H1 (cell line): ENCODE measurements around the gene TLR5. TPM values are rescaled to one million over a fixed set of nuclear protein-coding genes. Genes with fewer than 3 reads are reported as not detected.

Experiments
- CTCF ChIA-PET: fragments of 300-600 bp; sonication (Branson Sonifier 250); formaldehyde crosslinking; loops from one replicate; lab custom pipeline; 2021; ENCODE audit not compliant: partially characterized antibody; lab: Charles Lee
- POLR2A ChIA-PET: fragments of 300-600 bp; sonication (Branson Sonifier 250); formaldehyde crosslinking; loops from one replicate; lab custom pipeline; 2021; ENCODE audit warnings: inconsistent platforms; ENCODE audit not compliant: partially characterized antibody; lab: Charles Lee
- DNase-seq, 2 experiments: peaks; one replicate each; pipeline versions ENCODE4 v3.0.0 to v3.0.0-alpha.2; 2010 to 2022; ENCODE audit warnings: low spot score in 2 of 2, low read depth in 1 of 2, mixed read lengths in 1 of 2
- FAIRE-seq: peaks from 2 replicates; lab custom pipeline; 2011; peaks lifted over from hg19 to GRCh38; lab: Jason Lieb, UNC
- H2AFZ ChIP-seq: 2 replicates; pipeline ENCODE4 v1.8.1; 2012; ENCODE audit warnings: low read length, inconsistent platforms
- H2AK5ac ChIP-seq: 2 replicates; pipeline ENCODE4 v1.6.1; 2013; ENCODE audit warnings: low read depth, low read length
- H2BK120ac ChIP-seq: replicated peaks from 2 replicates; pipeline ENCODE3; 2013; ENCODE audit warnings: low read depth, low read length, inconsistent platforms
- H2BK12ac ChIP-seq: 2 replicates; pipeline ENCODE4 v1.6.1; 2013; ENCODE audit warnings: low read depth, low read length
- H2BK15ac ChIP-seq: 2 replicates; pipeline ENCODE4 v1.6.1; 2013; ENCODE audit warnings: low read length
- H2BK20ac ChIP-seq: 2 replicates; pipeline ENCODE4 v1.6.1; 2013; ENCODE audit warnings: low read length
- H2BK5ac ChIP-seq: 2 replicates; pipeline ENCODE4 v1.6.1; 2013; ENCODE audit warnings: low read depth, low read length
- H3K14ac ChIP-seq: 2 replicates; pipeline ENCODE4 v1.6.1; 2013; ENCODE audit warnings: inconsistent platforms; ENCODE audit not compliant: insufficient read length
- H3K18ac ChIP-seq: 2 replicates; pipeline ENCODE4 v1.6.1; 2013; ENCODE audit warnings: low read length; ENCODE audit errors: extremely low read depth
- H3K23ac ChIP-seq: 2 replicates; pipeline ENCODE4 v1.6.1; 2013; ENCODE audit warnings: inconsistent platforms; ENCODE audit not compliant: insufficient read length
- H3K23me2 ChIP-seq: 2 replicates; pipeline ENCODE4 v1.6.1; 2013; ENCODE audit warnings: low read depth, low read length
- H3K27ac ChIP-seq: 2 replicates; pipeline ENCODE4 v1.6.1; 2011; ENCODE audit warnings: low read depth, low read length, inconsistent platforms
- H3K27me3 ChIP-seq, 4 experiments: replicated peaks in 1 of 4; 1 replicate in 1 of 4; 2 replicates in 3 of 4; pipeline versions ENCODE4 v1.6.1 to v1.8.1; 2011 to 2013; ENCODE audit warnings: low read length in 3 of 4, mild to moderate bottlenecking in 3 of 4, inconsistent platforms in 2 of 4, mixed read lengths in 2 of 4, moderate library complexity in 1 of 4; ENCODE audit not compliant: control insufficient read depth in 3 of 4, insufficient read depth in 3 of 4; ENCODE audit errors: extremely low read depth in 1 of 4
- H3K36me3 ChIP-seq, 4 experiments: 2 replicates each; pipeline versions ENCODE4 v1.6.1 to v1.8.1; 2011 to 2013; ENCODE audit warnings: mild to moderate bottlenecking in 4 of 4, low read length in 3 of 4, moderate library complexity in 2 of 4, control low read depth in 1 of 4, inconsistent platforms in 1 of 4; ENCODE audit not compliant: insufficient read depth in 4 of 4, control insufficient read depth in 2 of 4
- H3K4ac ChIP-seq: replicated peaks from 2 replicates; pipeline ENCODE3; 2013; ENCODE audit warnings: low read length, low read depth, mixed read lengths, inconsistent platforms; ENCODE audit not compliant: insufficient read length
- H3K4me1 ChIP-seq, 4 experiments: replicated peaks in 1 of 4; 1 replicate in 1 of 4; 2 replicates in 3 of 4; pipeline versions ENCODE4 v1.6.1 to v1.8.1; 2011 to 2013; ENCODE audit warnings: low read length in 3 of 4, inconsistent platforms in 2 of 4, mixed read lengths in 1 of 4; ENCODE audit not compliant: insufficient read depth in 4 of 4, control insufficient read depth in 3 of 4
- H3K4me2 ChIP-seq, 2 experiments: 2 replicates each; pipeline versions ENCODE4 v1.6.1 to v1.8.1; 2011 to 2013; ENCODE audit warnings: low read depth in 2 of 2, low read length in 2 of 2, control low read depth in 1 of 2, inconsistent platforms in 1 of 2, mild to moderate bottlenecking in 1 of 2; ENCODE audit not compliant: insufficient read depth in 1 of 2
- H3K4me3 ChIP-seq, 4 experiments: fragments of 200-600, 300-600 bp in 1 of 4; sonication (generic), shearing (Covaris generic), sonication (Bioruptor Twin) in 1 of 4; 2 replicates each; pipeline versions ENCODE4 v1.5.1 to v1.8.1; 2011 to 2016; ENCODE audit warnings: low read length in 4 of 4, low read depth in 3 of 4, control low read depth in 2 of 4, inconsistent platforms in 2 of 4, mild to moderate bottlenecking in 2 of 4, mixed read lengths in 1 of 4, moderate library complexity in 1 of 4; ENCODE audit not compliant: insufficient read depth in 2 of 4; ENCODE audit errors: extremely low read depth in 1 of 4
- H3K56ac ChIP-seq: replicated peaks from 2 replicates; pipeline ENCODE3; 2013; ENCODE audit warnings: low read depth, mild to moderate bottlenecking, mixed read lengths, low read length, inconsistent platforms; ENCODE audit not compliant: insufficient read length
- H3K79me1 ChIP-seq: 2 replicates; pipeline ENCODE4 v1.6.1; 2013; ENCODE audit warnings: low read depth, low read length, control low read depth
- H3K79me2 ChIP-seq, 2 experiments: 2 replicates each; pipeline versions ENCODE4 v1.6.1 to v1.8.1; 2012 to 2013; ENCODE audit warnings: low read length in 2 of 2, mild to moderate bottlenecking in 2 of 2, inconsistent platforms in 1 of 2; ENCODE audit not compliant: insufficient read depth in 2 of 2, control insufficient read depth in 1 of 2
- H3K9ac ChIP-seq, 4 experiments: replicated peaks in 1 of 4; 1 replicate in 1 of 4; 2 replicates in 3 of 4; pipeline versions ENCODE4 v1.6.1 to v1.8.1; 2011 to 2013; ENCODE audit warnings: low read depth in 3 of 4, low read length in 3 of 4, control low read depth in 2 of 4, mild to moderate bottlenecking in 2 of 4, moderate library complexity in 2 of 4, inconsistent platforms in 1 of 4; ENCODE audit errors: extremely low read depth in 1 of 4
- H3K9me3 ChIP-seq, 2 experiments: 2 replicates each; pipeline versions ENCODE4 v1.6.1 to v1.8.1; 2012 to 2013; ENCODE audit warnings: mild to moderate bottlenecking in 2 of 2, moderate library complexity in 2 of 2, control low read depth in 1 of 2, inconsistent platforms in 1 of 2, low read depth in 1 of 2, low read length in 1 of 2, mixed read lengths in 1 of 2; ENCODE audit not compliant: insufficient read depth in 2 of 2
- H4K20me1 ChIP-seq, 2 experiments: replicated peaks in 1 of 2; 2 replicates each; pipeline versions ENCODE3 to v1.8.1; 2011 to 2013; ENCODE audit warnings: inconsistent platforms in 2 of 2, low read length in 2 of 2, mild to moderate bottlenecking in 1 of 2; ENCODE audit not compliant: insufficient read depth in 2 of 2, control insufficient read depth in 1 of 2
- H4K5ac ChIP-seq: 2 replicates; pipeline ENCODE4 v1.6.1; 2013; ENCODE audit warnings: low read length, low read depth, mixed read lengths, inconsistent platforms; ENCODE audit not compliant: insufficient read length
- H4K8ac ChIP-seq: 2 replicates; pipeline ENCODE4 v1.8.0; 2013; ENCODE audit warnings: mild to moderate bottlenecking, moderate library complexity, low read length, inconsistent platforms; ENCODE audit not compliant: insufficient read depth; ENCODE audit errors: extremely low read depth
- H4K91ac ChIP-seq: replicated peaks from 2 replicates; pipeline ENCODE3; 2013; ENCODE audit warnings: low read length, mixed read lengths, inconsistent platforms; ENCODE audit not compliant: insufficient read length
- BACH1 ChIP-seq: IDR thresholded peaks from 2 replicates; pipeline ENCODE4 v1.6.1; 2012; ENCODE audit warnings: low read length, improper control_type of control experiment
- GABPA ChIP-seq: IDR thresholded peaks from 2 replicates; pipeline ENCODE4 v1.6.1; 2011; ENCODE audit warnings: mild to moderate bottlenecking, low read length, moderate library complexity, borderline replicate concordance; ENCODE audit not compliant: insufficient read depth
- TAF1 ChIP-seq: IDR thresholded peaks from 2 replicates; pipeline ENCODE4 v1.6.1; 2011; ENCODE audit warnings: mild to moderate bottlenecking, low read depth, low read length
- TCF12 ChIP-seq: IDR thresholded peaks from 2 replicates; pipeline ENCODE4 v1.6.1; 2011; ENCODE audit warnings: low read depth, mild to moderate bottlenecking, low read length
- WGBS, 2 experiments: shearing (Covaris generic) in 1 of 2; methylation state at CpG; one replicate each; pipeline versions ENCODE4 v1.1.6 to v1.1.7; 2013 to 2015; ENCODE audit warnings: low lambda C conversion rate in 2 of 2, mixed read lengths in 2 of 2, inconsistent platforms in 1 of 2, low coverage in 1 of 2, missing lambda C conversion rate in 1 of 2; ENCODE audit not compliant: insufficient replicate concordance in 2 of 2, insufficient coverage in 1 of 2, insufficient read length in 1 of 2; ENCODE audit errors: extremely low coverage in 1 of 2, missing lambda C conversion rate in 1 of 2; 5-methylcytosine and 5-hydroxymethylcytosine counted together
- polyA plus RNA-seq, 7 experiments: library from polyadenylated mRNA; depleted of rRNA in 3 of 7; stranded (reverse) in 5 of 7; unstranded in 2 of 7; fragments of >200 nt in 5 of 7; fragments of 200-250 nt in 2 of 7; gene quantifications; 1 replicate in 5 of 7; 2 replicates in 1 of 7; 4 replicates in 1 of 7; pipeline versions ENCODE4 v1.2.1 to v1.2.3, GENCODE V29; 2011 to 2013; ENCODE audit warnings: missing spikeins in 2 of 7, mixed read lengths in 2 of 7
- total RNA-seq: library from RNA; stranded (reverse); fragmentation: NEBNext Ultra II Directional; extraction: Animal tissue kit (Norgen Biotek cat#: 25700); gene quantifications from 2 replicates; pipeline ENCODE4 v1.2.1, GENCODE V29; 2021
- TF ChIP-seq, protein P1 (sequence below), 3 experiments: IDR thresholded peaks; 1 replicate in 2 of 3; 2 replicates in 1 of 3; pipeline versions ENCODE4 v1.5.1 to v1.6.1; 2011; ENCODE audit warnings: low read length in 3 of 3, mild to moderate bottlenecking in 3 of 3, inconsistent platforms in 2 of 3, low read depth in 1 of 3, moderate library complexity in 1 of 3; ENCODE audit not compliant: insufficient read depth in 1 of 3; ENCODE audit errors: control extremely low read depth in 1 of 3

The TLR5 gene
- total and polyA plus RNA-seq, 2 of the 8 experiments (the other 6 are each of a cell fraction or from before 2014, with no cell fraction given): 0.35 to 0.74 TPM

DNA sequence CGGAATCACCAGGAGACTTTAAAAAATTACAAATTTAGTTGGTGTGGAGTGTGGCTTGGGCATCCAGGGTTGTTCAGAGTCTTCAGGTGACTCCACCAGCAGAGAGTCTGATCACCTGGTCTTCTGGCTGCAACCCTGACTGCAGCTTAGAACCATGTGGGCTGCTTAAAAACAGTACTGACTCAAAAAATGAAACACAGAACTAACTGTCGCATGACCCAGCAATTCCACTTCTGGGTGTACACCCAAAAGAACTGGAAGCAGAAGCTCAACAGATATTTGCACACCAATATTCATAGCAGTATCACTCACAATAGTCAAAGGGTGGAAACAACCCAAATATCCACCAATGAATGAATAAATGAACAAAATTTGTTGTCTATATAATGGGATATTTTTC, 17.3 kb downstream of the TLR5 start:
- H3K9ac ChIP-seq: no peak overlapping the region
- POLR2A ChIA-PET: interaction anchor here (1.2 kb wide), 1 partner anchor 114 kb away, joined by 3 read pairs; no protein-coding TSS in a partner anchor
- no peak overlapping the region for H3K4me3 ChIP-seq
- no peak overlapping the region for H3K23ac ChIP-seq
- H3K56ac ChIP-seq: no peak overlapping the region
- no peak overlapping the region for H3K4ac ChIP-seq
- peaks cover 0 to 7% (median 2%) of the 10 kb centered on the region in 4 experiments; a peak in 3 of 7 replicates for H3K27me3 ChIP-seq
- CTCF ChIA-PET: interaction anchor here (1.3 to 5.9 kb wide), 9 partner anchors 10 to 367 kb away, joined by 3 to 65 read pairs (median 26); partner anchors contain the start of gene TLR5
- H4K20me1 ChIP-seq: no peaks in the 10 kb centered on the region
- H3K23me2 ChIP-seq: peaks cover 6% of the 10 kb centered on the region
- no peaks in the 10 kb centered on the region for H3K79me1 ChIP-seq
- no peak overlapping the region for H4K8ac ChIP-seq
- H2AFZ ChIP-seq: no peak overlapping the region
- H3K9me3 ChIP-seq: no peaks in the 10 kb centered on the region
- H3K14ac ChIP-seq: no peak overlapping the region
- H3K18ac ChIP-seq: no peak overlapping the region
- H2BK15ac ChIP-seq: no peak overlapping the region
- H2BK12ac ChIP-seq: no peak overlapping the region
- H2BK20ac ChIP-seq: no peak overlapping the region
- H4K91ac ChIP-seq: no peak overlapping the region
- H4K5ac ChIP-seq: no peak overlapping the region
- no peak overlapping the region for H3K4me2 ChIP-seq
- no peaks in the 10 kb centered on the region for H3K79me2 ChIP-seq
- no peak overlapping the region for H3K27ac ChIP-seq
- H2BK120ac ChIP-seq: no peak overlapping the region
- no peak for FAIRE-seq
- WGBS, 2 experiments: 71% methylated on average over 2 of the region's 2 CpGs; no CpG with 5 or more reads in 1 of the 2 experiments
- H2BK5ac ChIP-seq: no peak overlapping the region
- DNase-seq: no peak
- H2AK5ac ChIP-seq: no peak overlapping the region
- peaks cover 2 to 8% (median 5%) of the 10 kb centered on the region in 4 experiments for H3K4me1 ChIP-seq
- H3K36me3 ChIP-seq: no peaks in the 10 kb centered on the region
- TF ChIP-seq TAF1 (no peak), GABPA (no peak), BACH1 (no peak), TCF12 (no peak)
- TF ChIP-seq, protein P1, sequence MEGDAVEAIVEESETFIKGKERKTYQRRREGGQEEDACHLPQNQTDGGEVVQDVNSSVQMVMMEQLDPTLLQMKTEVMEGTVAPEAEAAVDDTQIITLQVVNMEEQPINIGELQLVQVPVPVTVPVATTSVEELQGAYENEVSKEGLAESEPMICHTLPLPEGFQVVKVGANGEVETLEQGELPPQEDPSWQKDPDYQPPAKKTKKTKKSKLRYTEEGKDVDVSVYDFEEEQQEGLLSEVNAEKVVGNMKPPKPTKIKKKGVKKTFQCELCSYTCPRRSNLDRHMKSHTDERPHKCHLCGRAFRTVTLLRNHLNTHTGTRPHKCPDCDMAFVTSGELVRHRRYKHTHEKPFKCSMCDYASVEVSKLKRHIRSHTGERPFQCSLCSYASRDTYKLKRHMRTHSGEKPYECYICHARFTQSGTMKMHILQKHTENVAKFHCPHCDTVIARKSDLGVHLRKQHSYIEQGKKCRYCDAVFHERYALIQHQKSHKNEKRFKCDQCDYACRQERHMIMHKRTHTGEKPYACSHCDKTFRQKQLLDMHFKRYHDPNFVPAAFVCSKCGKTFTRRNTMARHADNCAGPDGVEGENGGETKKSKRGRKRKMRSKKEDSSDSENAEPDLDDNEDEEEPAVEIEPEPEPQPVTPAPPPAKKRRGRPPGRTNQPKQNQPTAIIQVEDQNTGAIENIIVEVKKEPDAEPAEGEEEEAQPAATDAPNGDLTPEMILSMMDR (IDR thresholded peaks at IDR 0.05; ENCODE audit: control extremely low read depth in 1 of 3, insufficient read depth in 1 of 3, low read depth in 1 of 3, low read length in 3 of 3): no peak
